OCI-LY7 (cell line): ENCODE results near the gene RAD51.

Experiments used
- EZH2phosphoT487 ChIP-seq: fragments of 200-600 bp; sonication (generic); IDR thresholded peaks from 2 replicates; pipeline ENCODE4 v1.6.1; 2018; ENCODE audit warnings: low read depth, borderline replicate concordance, mild to moderate bottlenecking, mixed run types, antibody characterized with exemption, low read length, moderate library complexity, mixed read lengths
- TF ChIP-seq, protein P1 (sequence below): fragments of 200-600 bp; sonication (generic); conservative IDR thresholded peaks from 2 replicates; pipeline ENCODE4 v1.5.1; 2014; ENCODE audit warnings: mild to moderate bottlenecking, antibody characterized with exemption, low read length, moderate library complexity, mixed read lengths

- TF ChIP-seq, protein P1, sequence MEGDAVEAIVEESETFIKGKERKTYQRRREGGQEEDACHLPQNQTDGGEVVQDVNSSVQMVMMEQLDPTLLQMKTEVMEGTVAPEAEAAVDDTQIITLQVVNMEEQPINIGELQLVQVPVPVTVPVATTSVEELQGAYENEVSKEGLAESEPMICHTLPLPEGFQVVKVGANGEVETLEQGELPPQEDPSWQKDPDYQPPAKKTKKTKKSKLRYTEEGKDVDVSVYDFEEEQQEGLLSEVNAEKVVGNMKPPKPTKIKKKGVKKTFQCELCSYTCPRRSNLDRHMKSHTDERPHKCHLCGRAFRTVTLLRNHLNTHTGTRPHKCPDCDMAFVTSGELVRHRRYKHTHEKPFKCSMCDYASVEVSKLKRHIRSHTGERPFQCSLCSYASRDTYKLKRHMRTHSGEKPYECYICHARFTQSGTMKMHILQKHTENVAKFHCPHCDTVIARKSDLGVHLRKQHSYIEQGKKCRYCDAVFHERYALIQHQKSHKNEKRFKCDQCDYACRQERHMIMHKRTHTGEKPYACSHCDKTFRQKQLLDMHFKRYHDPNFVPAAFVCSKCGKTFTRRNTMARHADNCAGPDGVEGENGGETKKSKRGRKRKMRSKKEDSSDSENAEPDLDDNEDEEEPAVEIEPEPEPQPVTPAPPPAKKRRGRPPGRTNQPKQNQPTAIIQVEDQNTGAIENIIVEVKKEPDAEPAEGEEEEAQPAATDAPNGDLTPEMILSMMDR: no peak
- TF ChIP-seq EZH2phosphoT487: no peak
Measured at GRCh38 chr15:40762919-40763800, 68.2 kb downstream of the RAD51 start.
